GM18951 (cell line): ENCODE results near the gene CROCC2.
"Not testable (repeated sequence)": the region's sequence is repeated elsewhere in the genome, so short reads cannot be mapped to it uniquely, and the experiment has no call there.

Experiments used
- POLR2A ChIP-seq: IDR thresholded peaks from 4 replicates; pipeline ENCODE4 v1.6.1; 2011; ENCODE audit warnings: mild to moderate bottlenecking; ENCODE audit not compliant: insufficient read length, insufficient read depth; ENCODE audit errors: extremely low read depth
- in situ Hi-C: fragments of 300-500 bp; cut with MboI; formaldehyde crosslinking; loops from one replicate; pipeline ENCODE4 v1.12.0; 2022; ENCODE audit warnings: low sequenced_read_pairs, mixed read lengths, inconsistent platforms; ENCODE audit not compliant: unreplicated experiment

CROCC2 gene

GRCh38 chr2:240966906-240967680, 61.0 kb downstream of the CROCC2 start:
- in situ Hi-C loops, result no loop called here
- TF ChIP-seq POLR2A, result no peak

- TF ChIP-seq POLR2A, result no peak
- in situ Hi-C loops, result no loop called here
These were observed 61.8 kb downstream of the CROCC2 start for GRCh38 chr2:240967681-240968621.

DNA sequence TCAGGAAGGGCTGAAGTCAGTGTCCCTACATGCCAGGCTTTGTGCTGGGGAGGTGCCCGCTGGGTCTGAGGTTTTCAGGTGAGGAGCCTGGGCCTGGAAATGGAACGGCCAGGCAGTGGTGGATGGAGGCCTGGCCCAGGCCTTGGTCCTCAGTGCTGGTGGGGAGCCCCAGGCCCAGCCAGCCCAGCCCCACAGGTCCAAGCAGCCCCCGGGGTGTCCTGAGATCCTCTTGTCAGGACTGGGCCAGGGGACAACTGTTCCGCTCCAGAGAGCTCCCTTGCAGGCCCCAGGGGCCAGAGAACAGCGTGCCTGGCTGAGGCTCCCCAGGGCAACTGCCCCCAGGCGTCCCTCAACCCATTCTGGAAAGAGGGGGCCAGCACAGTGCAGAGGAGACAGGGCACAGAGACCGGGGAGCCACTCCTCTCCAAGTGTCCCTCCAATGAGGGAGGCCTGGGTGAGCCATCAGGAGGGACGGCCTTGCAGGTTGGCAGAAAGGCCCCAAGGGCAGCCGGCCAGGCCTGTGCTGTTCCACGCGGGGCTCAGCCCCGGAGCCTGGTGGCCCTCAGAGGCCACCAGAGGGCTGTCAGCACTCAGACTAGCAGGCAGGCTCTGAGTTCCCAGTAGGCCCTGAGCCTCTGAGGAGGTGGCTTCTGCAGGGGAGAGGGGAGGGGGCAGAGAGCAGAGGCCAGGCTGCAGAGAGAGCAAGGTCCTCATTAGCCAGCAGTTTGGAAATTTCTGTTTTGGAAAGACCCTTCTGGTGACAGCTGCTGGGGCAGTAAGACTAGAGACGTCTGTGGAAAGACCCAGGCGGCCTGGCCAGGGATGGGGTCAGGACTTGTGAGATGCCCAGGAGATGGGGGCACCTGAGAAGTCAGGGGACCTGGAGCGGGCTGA, 62.8 kb downstream of the CROCC2 start:
- TF ChIP-seq POLR2A, result no peak
- in situ Hi-C loops, result no loop called here

DNA sequence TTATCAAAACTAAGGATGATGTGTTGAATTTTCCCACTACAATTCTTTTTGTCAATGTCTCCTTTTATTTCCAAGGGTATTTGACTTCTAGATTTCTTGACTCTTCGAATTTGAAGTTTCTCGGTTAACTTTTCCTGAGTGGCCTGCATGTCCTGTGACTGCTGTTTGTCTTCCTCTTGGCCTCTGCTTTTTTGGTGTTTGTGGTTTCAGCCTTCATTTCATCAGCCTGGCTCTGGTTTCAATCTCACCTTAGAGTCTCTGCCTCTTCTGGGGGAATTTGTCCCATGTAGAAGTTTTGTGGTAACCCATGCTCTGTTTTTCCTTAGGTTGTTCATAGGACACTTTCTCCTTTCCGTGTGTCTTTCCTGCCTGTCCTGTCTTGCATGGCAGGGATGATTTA, 64.0 kb downstream of the CROCC2 start:
- no peak for TF ChIP-seq POLR2A
- in situ Hi-C loops, result no loop called here

DNA sequence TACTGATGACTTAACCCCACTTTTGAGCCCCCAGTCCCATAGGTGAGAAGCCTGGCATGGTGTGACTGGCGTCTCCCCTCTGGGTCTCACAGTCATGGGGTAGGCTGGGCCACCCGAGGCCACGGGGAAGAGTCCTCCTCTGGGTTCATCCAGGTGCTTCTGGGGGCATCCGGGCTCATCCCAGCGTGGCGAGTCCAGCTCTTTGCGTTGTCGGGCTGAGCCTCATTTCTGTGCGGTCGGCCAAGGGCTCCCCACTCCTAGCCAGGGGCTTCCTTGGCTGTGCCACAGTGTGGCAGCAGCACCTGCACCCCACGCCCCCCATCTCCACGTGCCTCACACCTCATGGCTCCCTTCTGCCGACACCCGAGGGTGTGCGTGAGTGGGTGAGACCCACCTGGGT, 64.7 kb downstream of the CROCC2 start:
- in situ Hi-C loops, result no loop called here
- no peak for TF ChIP-seq POLR2A

- no peak for TF ChIP-seq POLR2A
- in situ Hi-C loops, result no loop called here
These were observed 66.1 kb downstream of the CROCC2 start for GRCh38 chr2:240972201-240972600.

GRCh38 chr2:240972636-240973521, 66.7 kb downstream of the CROCC2 start:
- in situ Hi-C loops, result no loop called here
- no peak for TF ChIP-seq POLR2A

- in situ Hi-C loops, result no loop called here
- no peak for TF ChIP-seq POLR2A
These were observed 68.8 kb downstream of the CROCC2 start for GRCh38 chr2:240974771-240975572.

DNA sequence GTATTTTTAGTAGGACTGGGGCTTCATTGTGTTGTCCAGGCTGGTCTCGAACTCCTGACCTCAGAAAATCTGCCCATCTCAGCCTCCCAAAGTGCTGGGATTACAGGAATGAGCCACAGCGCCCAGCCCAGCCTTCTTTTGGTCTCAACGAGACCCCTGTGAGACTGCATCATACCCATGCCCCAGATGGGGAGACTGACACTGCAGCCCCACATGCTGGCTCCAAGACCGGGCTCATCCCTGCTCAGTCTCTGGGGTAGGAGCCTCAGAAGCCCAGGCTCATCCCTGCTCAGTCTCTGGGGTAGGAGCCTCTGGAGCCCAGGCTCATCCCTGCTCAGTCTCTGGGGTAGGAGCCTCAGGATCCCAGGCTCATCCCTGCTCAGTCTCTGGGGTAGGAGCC, 69.8 kb downstream of the CROCC2 start:
- in situ Hi-C loops, result not testable (repeated sequence)

- TF ChIP-seq POLR2A, result no peak
- in situ Hi-C loops, result no loop called here
These were observed 75.1 kb downstream of the CROCC2 start for GRCh38 chr2:240981280-240981679.

DNA sequence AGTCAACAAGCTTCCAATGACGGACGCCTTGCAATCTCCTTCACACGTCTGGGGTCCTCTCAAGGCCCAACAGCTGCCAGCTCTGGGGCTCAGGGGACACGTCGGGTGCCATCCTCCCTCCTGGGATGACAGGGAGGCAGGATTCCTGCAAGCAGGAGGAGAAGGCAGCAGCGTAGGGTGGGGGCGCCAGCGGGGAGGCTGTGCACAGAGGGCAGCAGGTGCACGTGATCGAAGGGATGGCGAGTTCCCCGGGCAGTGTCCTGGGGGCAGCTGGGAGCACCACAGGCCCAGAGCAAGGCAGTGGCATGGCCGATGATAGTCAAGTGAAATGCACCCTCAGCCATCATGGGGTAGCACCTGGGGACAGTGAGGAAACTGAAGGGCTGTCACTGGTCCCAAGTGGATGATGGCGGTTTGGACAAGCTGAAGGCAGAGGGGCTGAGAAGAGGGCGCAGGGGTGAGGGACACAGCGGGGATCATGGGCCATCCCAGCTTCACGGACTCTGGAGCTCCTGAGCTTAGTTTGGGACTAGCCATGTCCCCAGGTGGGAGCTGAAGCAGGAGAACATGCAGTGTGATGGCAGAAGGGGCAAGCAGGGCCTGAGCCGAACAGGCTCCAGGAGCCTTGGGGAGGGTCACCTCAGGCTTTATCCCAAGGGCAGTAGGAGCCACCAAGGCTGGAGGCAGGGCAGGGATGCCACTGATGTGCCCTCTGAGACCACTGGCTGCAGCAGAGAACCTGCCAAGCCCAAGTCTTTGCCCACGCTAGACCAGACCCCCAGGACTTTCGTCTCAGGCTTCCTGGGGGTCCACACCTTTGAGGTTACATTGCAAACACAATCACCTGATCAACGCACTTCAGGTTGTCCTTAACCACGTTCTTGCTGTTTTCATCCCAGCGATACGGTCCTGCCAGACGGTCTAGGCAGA, 76.0 kb downstream of the CROCC2 start:
- in situ Hi-C loops, result no loop called here
- TF ChIP-seq POLR2A, result no peak
